Measurements from ENCODE around the gene COL5A3.
"Not testable (repeated sequence)": the region's sequence is repeated elsewhere in the genome, so short reads cannot be mapped to it uniquely, and the experiment has no call there.

The COL5A3 gene

GRCh38 chr19:10010247-10010691 is at the start of gene COL5A3:
Gene COL5A3, minus strand, starts transcription at chr19:10010504. Its CDS starts 119 bp downstream, at chr19:10010385.
- no peak for DNase-seq

- no peak for DNase-seq
Measured at GRCh38 chr19:10052602-10053360, 42.5 kb upstream of the COL5A3 start.

- DNase-seq = no peak
Measured at GRCh38 chr19:10049626-10050025, 39.3 kb upstream of the COL5A3 start.

- DNase-seq = no peak
Measured at GRCh38 chr19:10045371-10045770, 35.1 kb upstream of the COL5A3 start.

- DNase-seq = no peak
Measured at GRCh38 chr19:10044390-10044789, 34.1 kb upstream of the COL5A3 start.

GRCh38 chr19:10043286-10043927 is 33.1 kb upstream of the COL5A3 start:
- DNase-seq = no peak

GRCh38 chr19:10037809-10038208 is 27.5 kb upstream of the COL5A3 start:
- DNase-seq = no peak

- DNase-seq = no peak
Measured at GRCh38 chr19:10037367-10037766, 27.1 kb upstream of the COL5A3 start.

GRCh38 chr19:10036601-10037071 is 26.3 kb upstream of the COL5A3 start:
- DNase-seq = no peak

- DNase-seq = no peak
Measured at GRCh38 chr19:10033614-10034013, 23.3 kb upstream of the COL5A3 start.

- DNase-seq = peak; percentile 53
Measured at GRCh38 chr19:10027158-10027997, 17.1 kb upstream of the COL5A3 start.

GRCh38 chr19:10026744-10027143 is 16.4 kb upstream of the COL5A3 start:
- DNase-seq = no peak

- not testable (repeated sequence) for DNase-seq
Measured at GRCh38 chr19:10023096-10023495, 12.8 kb upstream of the COL5A3 start.

- no peak for DNase-seq
Measured at GRCh38 chr19:10021863-10022262, 11.6 kb upstream of the COL5A3 start.

GRCh38 chr19:10021446-10021845 is 11.1 kb upstream of the COL5A3 start:
- no peak for DNase-seq

- no peak for DNase-seq
Measured at GRCh38 chr19:10020851-10021250, 10.5 kb upstream of the COL5A3 start.

GRCh38 chr19:10019246-10019645 is 8.9 kb upstream of the COL5A3 start:
- no peak for DNase-seq

- DNase-seq = no peak
Measured at GRCh38 chr19:10018786-10019185, 8.5 kb upstream of the COL5A3 start.

GRCh38 chr19:10018263-10018662 is 8.0 kb upstream of the COL5A3 start:
- DNase-seq = no peak

- DNase-seq = no peak
Measured at GRCh38 chr19:10013834-10014618, 3.7 kb upstream of the COL5A3 start.

GRCh38 chr19:10013316-10013715 is 3.0 kb upstream of the COL5A3 start, which contains the start of gene RDH8:
Gene RDH8, plus strand, starts transcription at chr19:10013483. Its CDS starts 15 bp downstream, at chr19:10013498.
- no peak for DNase-seq

GRCh38 chr19:10011974-10012373 is 1.7 kb upstream of the COL5A3 start:
- no peak for DNase-seq

All from NCI-H1694 (cell line).